Activated gamma-delta T cell treated with anti-CD3 and anti-CD28 coated beads, Interleukin-2, amount 50 U/mL, for 16 hours (primary cell): ENCODE measurements around the gene CENPU.
"Not testable (repeated sequence)": the region's sequence is repeated elsewhere in the genome, so short reads cannot be mapped to it uniquely, and the experiment has no call there.

ENCODE experiments used
- DNase-seq: peaks from one replicate; pipeline ENCODE4 v3.0.0-alpha.2; 2020; ENCODE audit warnings: low read depth

CENPU gene

DNA sequence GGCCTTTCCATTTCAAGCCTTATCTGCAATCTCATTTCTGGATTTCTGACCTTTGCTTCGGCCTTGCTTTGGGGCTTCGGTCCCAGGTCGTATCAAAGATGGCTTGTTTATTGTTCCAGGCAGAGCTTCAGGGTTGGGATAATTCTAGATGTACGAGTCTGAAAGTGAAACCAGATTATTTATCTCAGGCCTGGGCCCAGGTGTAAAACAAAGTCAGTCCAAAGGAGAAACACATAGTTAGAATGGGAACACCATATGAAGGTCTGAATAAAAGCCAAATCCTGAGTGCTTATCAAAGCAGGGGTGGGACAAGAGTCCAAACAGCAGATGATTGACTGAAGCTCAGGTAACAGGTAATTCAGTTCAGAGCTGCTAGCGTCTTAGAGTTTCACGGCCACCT, 67.2 kb downstream of the CENPU start:
- no peak for DNase-seq

DNA sequence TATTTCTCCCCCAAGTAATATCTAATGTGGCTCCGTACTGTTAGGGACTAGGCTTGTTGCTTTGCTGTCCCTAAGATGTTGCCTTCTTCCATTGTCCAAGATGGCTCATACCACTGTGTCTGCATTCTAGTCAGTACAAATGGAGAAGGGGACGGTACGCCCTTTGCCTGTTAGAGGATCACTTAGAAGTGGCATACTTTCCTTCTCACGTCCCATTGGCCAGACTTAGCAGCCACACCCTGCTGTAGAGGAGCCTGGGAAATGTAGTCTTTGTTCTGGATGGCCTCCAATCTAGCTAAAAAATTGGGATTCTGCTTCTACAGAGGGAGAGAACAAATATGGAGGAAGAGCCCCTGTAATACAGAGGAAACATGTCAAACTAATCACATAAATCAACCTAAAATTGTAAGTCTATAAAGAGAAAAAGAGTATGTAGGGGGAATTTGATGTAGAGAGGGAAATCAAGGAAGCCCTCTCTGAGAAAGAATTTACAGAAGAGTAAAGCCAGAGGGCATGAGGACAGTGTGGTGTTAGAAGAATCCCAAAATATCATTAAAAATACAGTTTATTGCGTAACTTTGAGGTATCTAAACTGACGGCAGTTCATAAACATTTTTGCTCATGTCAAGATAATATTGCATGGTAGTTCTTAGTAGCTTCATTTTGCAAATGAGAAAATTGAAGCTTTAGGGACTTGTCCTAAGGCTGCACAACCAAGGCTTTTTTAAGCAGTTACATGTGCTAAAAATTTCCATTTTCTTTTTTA, 69.3 kb downstream of the CENPU start:
- no peak for DNase-seq

DNA sequence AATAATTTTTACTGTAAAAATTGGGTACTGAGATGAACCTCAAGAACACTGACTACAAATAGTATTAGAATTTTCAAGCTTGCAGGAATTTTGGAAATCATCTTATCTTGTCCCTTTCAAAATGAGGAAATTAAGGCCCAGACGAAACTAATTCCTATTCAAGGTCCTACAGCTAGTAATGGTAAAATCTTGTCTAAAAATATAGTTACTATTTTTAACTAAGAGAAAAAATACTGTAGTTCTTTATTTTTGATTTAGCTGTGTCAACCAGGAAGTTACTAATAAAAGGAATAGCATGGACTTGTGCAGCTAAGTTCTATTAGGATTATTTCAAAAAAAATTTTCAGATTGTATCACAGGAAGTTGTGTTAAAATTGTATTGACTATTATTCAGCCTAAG, 71.7 kb downstream of the CENPU start:
- no peak for DNase-seq

DNA sequence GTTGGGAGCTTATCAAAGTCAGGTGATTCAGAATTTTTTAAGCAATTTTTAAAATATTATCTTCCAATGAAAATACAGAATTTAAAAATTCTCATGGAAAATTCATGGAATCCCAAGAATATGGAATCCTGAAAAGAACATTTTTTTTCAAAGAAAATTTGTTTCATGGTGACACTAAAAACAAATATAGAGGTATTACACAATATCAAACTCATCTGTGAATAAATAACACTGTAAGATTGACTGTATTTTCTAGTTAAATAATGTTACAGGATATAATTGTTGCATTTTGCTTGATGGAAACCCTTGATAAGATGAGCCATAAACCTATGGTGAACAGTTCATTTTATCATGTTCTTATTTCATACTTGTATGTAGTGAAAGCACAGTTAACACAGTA, 72.9 kb downstream of the CENPU start:
- DNase-seq, result no peak

DNA sequence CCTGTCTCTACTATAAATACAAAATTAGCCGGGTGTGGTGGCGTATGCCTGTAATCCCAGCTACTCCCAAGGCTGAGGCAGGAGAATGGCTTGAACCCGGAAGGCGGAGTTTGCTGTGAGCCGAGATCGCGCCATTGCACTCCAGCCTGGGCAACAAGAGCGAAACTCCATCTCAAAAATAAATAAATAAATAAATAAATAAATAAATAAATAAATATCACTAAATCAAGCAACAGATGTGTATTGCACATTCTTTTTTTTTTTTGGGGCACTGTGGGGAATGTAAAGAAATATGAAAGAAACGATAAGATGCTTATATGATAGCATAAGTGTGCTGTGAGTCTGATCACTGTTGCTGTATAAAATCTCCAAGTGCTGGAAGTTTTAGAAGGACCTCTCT, 76.1 kb downstream of the CENPU start:
- not testable (repeated sequence) for DNase-seq

DNA sequence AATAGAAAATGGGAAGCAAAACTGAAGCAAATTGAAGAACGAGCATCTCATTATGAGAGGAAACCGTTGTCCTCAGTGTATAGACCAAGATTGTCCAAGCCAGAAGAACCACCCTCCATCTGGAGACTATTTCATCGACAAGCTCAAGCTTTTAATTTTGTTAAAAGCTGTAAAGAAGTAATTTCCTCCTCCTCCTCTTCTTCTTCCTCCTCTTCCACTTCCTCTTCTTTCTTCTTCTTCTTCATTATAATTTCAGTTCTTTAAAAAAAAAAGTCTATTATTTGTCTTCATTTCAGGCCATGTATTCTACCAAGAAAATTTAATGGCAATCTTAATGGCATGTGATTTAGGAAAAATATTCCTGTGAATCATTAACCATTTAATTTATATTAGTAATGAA, 76.8 kb downstream of the CENPU start:
- no peak for DNase-seq

DNA sequence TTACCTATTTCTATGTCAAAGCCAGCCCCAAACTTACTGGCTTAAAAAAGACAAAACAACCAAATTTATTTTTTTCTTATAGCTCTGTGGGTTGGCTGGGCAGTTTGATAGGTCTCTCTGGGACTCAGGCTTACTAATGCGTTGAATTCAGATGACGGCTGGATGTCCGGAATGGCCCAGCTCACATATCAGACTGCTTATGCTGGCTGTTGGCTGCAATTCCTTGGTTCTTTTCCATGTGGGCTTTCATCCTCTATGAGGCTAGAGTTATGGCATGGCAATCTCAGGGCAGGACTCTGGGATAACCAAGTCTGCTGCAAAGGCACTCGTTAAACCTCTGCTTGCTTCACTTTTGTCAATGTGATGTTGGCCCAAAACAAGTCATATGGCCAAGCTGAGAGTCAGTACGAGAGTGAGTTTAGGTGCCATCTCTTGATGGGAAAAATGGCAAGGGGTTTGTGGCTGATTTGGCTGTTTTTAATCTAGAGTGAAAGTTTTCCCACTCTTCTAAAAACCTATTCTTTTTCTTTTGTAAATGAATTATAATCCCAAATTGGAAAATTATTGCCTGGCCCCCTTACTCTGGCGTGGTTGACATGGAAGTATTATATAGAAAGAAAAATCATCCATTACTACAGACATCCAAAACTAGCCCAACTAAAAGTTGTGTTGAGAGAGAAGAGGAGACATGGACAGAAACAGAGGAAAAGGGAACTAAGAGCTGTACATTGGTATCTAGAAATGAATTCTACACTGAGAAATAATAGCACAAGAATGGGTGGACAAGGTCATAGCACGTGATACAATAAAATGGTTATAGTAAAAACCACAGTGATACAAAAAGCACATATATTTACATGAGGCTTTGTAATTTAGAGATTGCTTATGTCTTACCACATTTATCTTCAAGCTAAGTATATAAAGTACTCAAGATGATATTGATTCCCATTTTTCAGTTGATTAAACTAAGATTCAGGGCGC, 77.7 kb downstream of the CENPU start:
- DNase-seq, result no peak

DNA sequence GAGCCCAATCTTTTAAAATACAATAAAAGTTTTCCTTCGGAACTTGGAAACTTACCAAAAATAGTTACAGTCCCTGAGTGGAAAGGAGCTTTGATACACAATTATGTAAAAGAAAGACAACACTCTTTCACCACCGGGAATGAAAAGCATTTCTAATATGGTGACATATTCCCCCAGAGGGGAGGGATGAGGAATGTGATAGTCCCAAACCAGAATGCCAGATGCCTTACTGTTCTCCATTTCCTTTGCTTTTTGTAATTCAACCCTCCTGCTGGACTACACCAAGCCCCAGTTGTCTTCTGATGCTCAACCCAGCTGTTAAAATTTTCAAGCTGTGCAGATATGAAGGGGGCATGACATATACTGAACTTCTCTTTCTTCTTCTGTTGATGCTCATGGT, 80.2 kb downstream of the CENPU start:
- no peak for DNase-seq

DNA sequence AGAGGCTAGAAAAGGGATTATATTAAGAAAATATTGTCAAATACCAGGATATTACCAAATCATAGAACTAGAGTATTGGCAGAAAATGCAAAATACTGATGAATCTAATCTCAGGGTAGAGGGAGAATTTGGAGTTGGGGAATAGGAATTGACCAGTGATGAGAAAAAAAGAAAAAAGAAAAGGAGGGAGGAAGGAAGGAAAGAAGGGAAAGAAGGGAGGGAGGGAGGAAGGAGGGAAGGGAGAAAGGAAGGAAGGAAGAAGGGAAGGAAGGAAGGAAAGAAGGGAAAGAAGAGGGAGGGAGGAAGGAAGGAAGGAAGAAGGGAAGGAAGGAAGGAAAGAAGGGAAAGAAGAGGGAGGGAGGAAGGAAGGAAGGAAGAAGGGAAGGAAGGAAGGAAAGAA, 81.2 kb downstream of the CENPU start:
- not testable (repeated sequence) for DNase-seq

DNA sequence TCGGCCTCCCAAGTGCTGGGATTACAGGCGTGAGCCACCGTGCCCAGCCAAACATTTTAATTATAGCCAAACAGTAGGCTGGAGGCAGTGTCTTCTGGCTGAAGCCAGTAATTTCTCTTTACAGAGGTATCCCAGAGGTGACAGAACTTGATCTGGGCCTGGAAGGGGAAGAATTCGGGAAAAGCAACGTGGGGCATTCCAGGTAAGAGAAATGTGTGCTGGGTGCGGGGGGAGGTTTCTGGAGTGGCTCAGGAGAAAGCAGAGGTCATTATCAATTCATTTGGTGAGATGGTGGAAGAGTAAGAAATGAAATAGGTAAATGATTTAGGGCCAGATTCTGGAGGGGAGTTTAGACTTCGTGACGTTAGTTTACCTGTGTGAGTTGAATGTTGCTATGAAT, 82.0 kb downstream of the CENPU start:
- DNase-seq, result no peak

DNA sequence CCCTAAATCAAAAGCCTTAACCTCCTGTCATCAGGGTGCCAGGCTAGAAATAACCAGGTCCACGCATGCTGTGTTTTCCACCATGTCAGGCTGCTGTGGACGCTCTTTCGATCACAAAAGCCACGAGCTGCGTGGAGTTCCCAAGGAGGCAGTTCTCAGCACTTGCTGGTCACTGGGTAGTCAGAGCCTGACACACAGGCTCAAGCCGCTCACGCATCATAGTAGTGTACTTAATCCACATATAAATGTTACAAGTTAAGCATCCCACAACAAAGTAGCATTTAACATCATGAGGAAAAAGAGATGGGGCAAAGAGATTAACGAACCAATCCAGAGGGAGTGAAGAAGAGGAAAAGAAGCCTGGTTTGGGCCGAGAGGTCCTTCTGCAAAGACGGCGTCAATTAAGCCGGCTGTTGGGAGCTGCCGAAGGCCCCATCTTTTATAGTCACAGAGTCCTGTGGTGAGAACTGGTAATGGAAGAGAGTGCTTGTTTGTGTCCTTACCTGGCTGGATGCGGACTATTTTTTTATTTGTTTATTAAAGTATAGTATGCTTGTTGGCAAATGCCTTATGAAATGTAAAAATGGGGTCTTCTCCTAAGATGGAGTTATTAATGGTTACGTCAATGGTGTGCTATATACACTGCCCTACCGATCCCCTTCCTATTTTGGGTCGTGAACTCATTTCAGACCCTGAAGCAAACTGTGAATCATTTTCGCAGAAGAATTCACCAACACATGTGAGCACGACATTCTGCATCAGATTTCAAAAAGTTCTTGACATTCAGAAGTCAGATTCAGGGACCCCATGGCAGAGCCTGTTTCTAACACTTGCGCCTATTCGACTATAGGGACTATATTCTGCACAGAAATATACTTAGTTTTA, 83.7 kb downstream of the CENPU start:
- peak; percentile 3 for DNase-seq

DNA sequence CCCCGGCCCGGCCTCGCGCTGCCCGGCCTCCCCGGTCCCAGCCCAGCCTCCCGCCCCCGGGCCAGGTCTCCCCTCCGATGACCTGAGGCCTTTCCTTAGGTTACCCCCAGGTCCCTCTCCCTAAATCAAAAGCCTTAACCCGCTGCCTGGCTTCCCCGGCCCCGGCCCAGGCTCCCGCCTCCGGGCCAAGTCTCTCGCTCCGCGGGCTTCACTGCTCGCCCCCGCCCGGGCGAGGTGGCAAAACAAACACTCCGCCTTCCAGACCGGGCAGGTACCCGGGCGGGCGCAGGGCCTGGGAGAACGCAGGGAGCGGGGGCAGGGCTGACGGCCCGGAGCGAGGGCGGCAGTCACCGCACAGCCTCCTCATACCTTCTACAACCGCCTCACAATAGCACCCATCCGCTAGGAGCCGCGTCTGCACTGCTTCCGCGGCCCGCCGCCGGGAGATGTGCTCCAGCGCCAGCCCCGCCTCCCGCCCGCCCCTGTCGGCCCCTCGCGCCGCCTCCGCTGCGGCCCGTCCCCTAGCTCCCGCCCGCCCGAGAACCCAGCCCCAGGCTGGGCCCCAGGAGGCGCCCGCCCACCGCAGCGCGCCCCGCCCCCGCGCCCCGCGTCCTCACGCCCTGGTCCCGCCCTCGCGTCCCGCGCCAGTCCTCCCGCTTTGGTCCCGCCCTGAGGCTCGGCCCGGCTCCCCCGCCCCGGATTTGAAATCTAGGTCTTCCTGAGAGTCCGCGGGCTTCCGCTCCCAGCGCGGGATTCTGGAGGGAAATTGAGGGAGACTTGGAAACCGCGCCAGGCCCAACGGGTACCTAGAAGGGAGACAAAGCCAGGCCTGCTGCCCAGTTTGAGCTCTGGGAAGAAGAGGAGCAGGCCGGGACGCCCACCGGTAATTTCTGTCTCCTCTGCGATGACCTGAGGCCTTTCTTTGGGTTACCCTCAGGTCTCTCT, 84.6 kb downstream of the CENPU start, which contains the start of the genes CASP3 and PRIMPOL:
Gene CASP3 (minus strand): TSS at position 422 of the 945 bp plus-strand sequence. CDS start 10,994 bp downstream, outside the sequence.
Gene PRIMPOL (plus strand): TSS at position 713 of the 945 bp plus-strand sequence. CDS start 7,403 bp downstream, outside the sequence.
- peak; percentile 91 for DNase-seq

DNA sequence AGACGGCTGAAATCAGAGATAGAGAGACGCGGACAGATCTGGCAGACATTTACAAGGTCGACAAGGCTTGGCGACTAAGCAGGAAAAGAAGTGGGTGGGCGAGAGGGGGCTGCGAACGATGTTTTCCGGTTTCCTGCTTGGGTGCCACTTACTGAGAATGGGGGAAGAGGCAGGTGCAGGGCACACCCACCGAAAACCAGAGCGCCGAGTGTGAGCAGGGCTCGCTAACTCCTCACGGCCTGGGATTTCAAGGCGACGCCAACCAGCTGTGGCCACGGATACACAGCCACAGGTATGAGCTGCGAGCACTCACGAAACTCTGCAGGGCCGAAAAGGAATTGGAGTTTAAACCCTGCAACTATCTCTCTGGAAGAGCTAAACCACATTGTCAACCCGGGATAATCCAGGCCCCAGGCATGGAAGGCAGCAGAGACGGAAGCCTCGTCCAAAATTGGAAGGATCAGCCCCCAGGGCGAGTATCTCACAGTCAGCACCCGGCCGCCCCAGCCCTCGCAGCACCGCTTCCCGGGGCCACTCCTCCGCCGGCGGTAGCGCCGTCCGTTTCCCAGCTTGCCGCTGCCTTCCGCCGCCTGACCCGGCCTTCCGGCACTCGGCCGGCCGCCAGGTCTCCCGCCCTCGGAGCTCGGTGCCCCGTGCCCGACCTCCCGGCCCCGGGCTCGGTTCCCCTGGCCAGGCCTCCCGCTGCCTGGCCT, 85.4 kb downstream of the CENPU start:
- peak; percentile 28 for DNase-seq

DNA sequence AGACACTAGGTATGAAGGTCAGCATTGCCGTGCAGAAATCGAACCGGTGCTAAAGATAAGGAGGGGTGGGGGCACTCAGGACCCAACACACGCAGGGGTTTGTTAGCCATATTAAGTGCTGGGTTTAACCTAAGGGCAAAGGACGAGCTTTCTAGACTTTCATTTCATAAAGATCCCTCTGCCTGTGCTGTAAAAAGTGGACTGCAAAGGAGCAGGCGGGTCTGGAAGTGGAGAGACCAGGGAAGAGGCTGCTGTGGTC, 85.9 kb downstream of the CENPU start:
- DNase-seq, result no peak

DNA sequence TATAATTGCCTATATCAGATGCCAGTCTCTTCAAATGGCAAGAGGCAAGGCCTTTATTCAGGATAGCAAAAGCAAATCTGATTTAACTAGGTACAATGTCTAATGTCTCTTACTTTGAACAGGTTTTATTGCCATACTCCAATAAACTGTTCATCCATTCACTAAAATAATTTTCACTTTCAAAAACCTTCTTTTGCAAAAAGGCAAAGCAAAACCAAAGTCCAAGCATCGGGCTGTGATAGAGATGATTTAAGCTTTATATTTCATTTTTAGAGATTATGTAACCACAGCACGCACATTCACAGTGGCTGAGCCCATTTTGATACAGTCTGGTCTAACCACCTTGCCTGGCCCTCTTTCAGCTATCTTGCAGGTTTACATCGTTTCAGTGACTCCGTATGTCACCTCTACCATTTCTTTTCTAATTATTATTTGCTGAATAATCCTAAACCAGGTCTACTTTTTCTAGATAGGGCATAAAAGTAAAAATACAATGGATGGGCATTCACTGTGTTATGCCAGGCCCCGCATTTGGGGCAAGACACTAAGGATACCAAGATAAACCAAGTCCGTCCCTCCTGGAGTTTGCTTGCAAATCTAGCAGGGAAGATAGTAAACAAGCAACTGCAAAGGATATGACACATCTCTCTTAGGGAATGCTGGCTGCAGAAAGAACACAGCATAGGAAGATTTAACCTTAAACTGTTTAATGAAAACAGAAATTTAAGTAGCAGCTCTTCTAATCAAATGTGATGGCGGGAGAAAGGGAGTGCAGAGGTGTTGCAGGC, 86.4 kb downstream of the CENPU start:
- DNase-seq, result no peak

DNA sequence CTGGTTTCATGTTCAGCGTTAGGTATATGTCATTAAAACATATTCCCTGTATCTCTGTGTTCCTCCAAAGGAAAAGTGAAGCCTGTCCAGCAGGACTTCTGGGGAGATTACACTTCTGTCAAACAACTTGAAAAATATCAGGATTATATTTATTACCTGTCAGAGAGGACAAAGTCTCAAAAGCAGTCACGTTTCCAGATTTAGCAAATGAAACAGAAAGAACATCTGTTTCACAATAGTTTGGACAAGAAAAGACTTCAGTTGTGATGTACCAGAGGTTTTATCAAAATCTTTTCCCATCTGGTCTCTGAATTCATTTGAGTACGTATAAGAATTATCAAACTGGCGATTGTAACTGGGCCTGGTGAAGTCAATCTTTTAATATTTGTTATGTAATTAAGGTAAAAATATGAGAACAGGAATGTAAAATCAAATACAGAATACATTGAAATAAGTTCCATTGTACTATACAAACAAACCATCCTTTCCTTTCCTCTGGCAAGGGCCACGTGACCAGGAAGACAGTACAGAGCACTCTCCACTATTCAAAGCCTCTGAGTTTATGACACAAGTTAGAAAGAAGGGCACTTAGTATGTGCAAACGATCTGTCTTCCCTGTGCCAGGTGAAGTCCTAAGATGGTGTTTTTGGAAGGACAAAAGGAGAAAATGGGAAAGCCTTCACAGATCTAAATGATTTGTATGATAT, 87.8 kb downstream of the CENPU start:
- no peak for DNase-seq

DNA sequence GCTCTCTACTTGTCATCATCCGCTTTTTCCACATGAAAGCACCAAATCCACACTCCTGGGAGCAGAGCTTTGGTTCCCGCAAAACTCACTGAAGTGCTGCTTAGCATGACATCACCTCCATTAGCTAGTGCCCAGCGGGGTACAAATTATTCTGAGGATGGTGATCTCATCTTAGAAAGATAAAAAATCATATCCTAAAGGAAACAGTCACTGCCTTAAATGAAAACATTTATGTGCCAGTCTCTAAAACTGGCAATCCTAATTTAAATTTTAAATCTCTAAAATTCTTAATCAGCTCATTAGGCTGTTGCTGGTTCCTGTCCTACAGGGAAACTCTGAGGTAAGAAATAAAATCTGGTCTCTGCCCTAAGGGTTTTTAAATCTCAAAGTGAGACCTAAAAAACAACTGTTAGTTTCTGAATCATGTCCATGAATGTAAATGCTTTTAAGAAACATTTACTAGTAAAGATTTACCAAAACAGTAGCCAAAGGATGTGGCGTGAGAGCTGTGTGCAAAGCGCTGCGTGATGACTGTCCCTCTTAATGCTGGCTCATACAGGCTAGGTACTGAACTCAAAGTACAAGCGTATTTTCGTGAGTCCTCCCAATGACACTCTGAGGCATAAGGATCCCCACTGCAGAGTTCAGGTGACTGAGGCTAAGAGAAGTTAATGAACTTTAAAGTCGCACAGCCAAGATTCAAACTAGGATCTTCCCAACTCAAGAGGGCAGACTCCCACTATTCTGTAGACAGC, 89.2 kb downstream of the CENPU start:
- DNase-seq, result no peak
